KMS-11 (cell line): ENCODE results near the gene CABCOCO1.

ENCODE experiments used
- H2AFZ ChIP-seq: fragments of 200-600 bp; sonication (generic); 2 replicates; pipeline ENCODE4 v1.6.1; 2016; ENCODE audit warnings: antibody characterized with exemption, mixed run types, low read depth
- H3K27ac ChIP-seq: fragments of 200-600 bp; sonication (generic); 2 replicates; pipeline ENCODE4 v1.6.1; 2016; ENCODE audit warnings: mild to moderate bottlenecking, mixed run types
- H3K27me3 ChIP-seq: fragments of 200-600 bp; sonication (generic); 2 replicates; pipeline ENCODE4 v1.6.1; 2017; ENCODE audit warnings: mild to moderate bottlenecking, low read depth, mixed run types, moderate library complexity; ENCODE audit not compliant: insufficient read depth
- H3K36me3 ChIP-seq: fragments of 200-600 bp; sonication (generic); 2 replicates; pipeline ENCODE4 v1.6.1; 2017; ENCODE audit warnings: mild to moderate bottlenecking, mixed run types; ENCODE audit not compliant: insufficient read depth
- H3K4me1 ChIP-seq: fragments of 200-600 bp; sonication (generic); 2 replicates; pipeline ENCODE4 v1.6.1; 2016; ENCODE audit warnings: mild to moderate bottlenecking, low read depth, mixed run types; ENCODE audit not compliant: poor library complexity, severe bottlenecking
- H3K4me2 ChIP-seq: fragments of 200-600 bp; sonication (generic); 2 replicates; pipeline ENCODE4 v1.7.0; 2016; ENCODE audit warnings: mild to moderate bottlenecking, mixed run types
- H3K4me3 ChIP-seq: fragments of 200-600 bp; sonication (generic); IDR thresholded peaks from 2 replicates; pipeline ENCODE4 v1.6.1; 2017; ENCODE audit warnings: low read depth, low read length, mixed read lengths; ENCODE audit not compliant: insufficient read depth
- H3K79me2 ChIP-seq: fragments of 200-600 bp; sonication (generic); 2 replicates; pipeline ENCODE4 v1.6.1; 2016; ENCODE audit warnings: low read depth, mixed run types; ENCODE audit not compliant: insufficient read depth
- H3K9ac ChIP-seq: fragments of 200-600 bp; sonication (generic); 2 replicates; pipeline ENCODE4 v1.6.1; 2016; ENCODE audit warnings: mild to moderate bottlenecking, mixed run types
- H4K20me1 ChIP-seq: fragments of 200-600 bp; sonication (generic); 2 replicates; pipeline ENCODE4 v1.6.1; 2016; ENCODE audit warnings: mild to moderate bottlenecking, mixed run types; ENCODE audit not compliant: insufficient read depth
- CTCF ChIP-seq: fragments of 200-600 bp; sonication (generic); conservative IDR thresholded peaks from 2 replicates; pipeline ENCODE4 v1.6.1; 2017; ENCODE audit warnings: low read depth, mild to moderate bottlenecking, antibody characterized with exemption, low read length, moderate library complexity, mixed read lengths

The CABCOCO1 gene

GRCh38 chr10:61785473-61786105, 122.9 kb downstream of the CABCOCO1 start:
- H3K4me2 ChIP-seq = peak overlapping the region; percentile 35; the same call in 1 of the 2 replicates
- no peak overlapping the region for H2AFZ ChIP-seq
- H4K20me1 ChIP-seq = no peaks in the 10 kb centered on the region
- no peak overlapping the region for H3K27ac ChIP-seq
- H3K27me3 ChIP-seq = no peaks in the 10 kb centered on the region
- H3K36me3 ChIP-seq = no peaks in the 10 kb centered on the region
- no peak overlapping the region for H3K4me3 ChIP-seq
- no peaks in the 10 kb centered on the region for H3K79me2 ChIP-seq
- H3K4me1 ChIP-seq = peaks cover 17% of the 10 kb centered on the region
- no peak overlapping the region for H3K9ac ChIP-seq
- no peak for TF ChIP-seq CTCF

- H3K4me2 ChIP-seq = peak overlapping the region; percentile 35
- no peak overlapping the region for H3K9ac ChIP-seq
- no peak overlapping the region for H2AFZ ChIP-seq
Observed at GRCh38 chr10:61786728-61787127, 124.0 kb downstream of the CABCOCO1 start.

GRCh38 chr10:61787170-61787569, 124.4 kb downstream of the CABCOCO1 start:
- Histone ChIP-seq H3K9ac (no peak overlapping the region), H3K27ac (no peak overlapping the region), H2AFZ (no peak overlapping the region), H3K79me2 (no peaks in the 10 kb centered on the region), H3K4me2 (peak overlapping the region; percentile 35), H3K27me3 (no peaks in the 10 kb centered on the region), H3K36me3 (no peaks in the 10 kb centered on the region), H3K4me3 (no peak overlapping the region), H4K20me1 (no peaks in the 10 kb centered on the region), H3K4me1 (peaks cover 17% of the 10 kb centered on the region)
- no peak for TF ChIP-seq CTCF

More at GRCh38 chr10:61786728-61787127, 124.0 kb downstream of the CABCOCO1 start:
- Histone ChIP-seq H4K20me1 (no peaks in the 10 kb centered on the region), H3K27ac (no peak overlapping the region), H3K79me2 (no peaks in the 10 kb centered on the region), H3K27me3 (no peaks in the 10 kb centered on the region), H3K36me3 (no peaks in the 10 kb centered on the region), H3K4me3 (no peak overlapping the region), H3K4me1 (peaks cover 17% of the 10 kb centered on the region)
- no peak for TF ChIP-seq CTCF

GRCh38 chr10:61789031-61789430, 126.3 kb downstream of the CABCOCO1 start:
- no peak overlapping the region for H3K9ac ChIP-seq
- H3K27me3 ChIP-seq = no peaks in the 10 kb centered on the region
- no peak for TF ChIP-seq CTCF
- peaks cover 17% of the 10 kb centered on the region for H3K4me1 ChIP-seq
- no peak overlapping the region for H3K4me2 ChIP-seq
- H4K20me1 ChIP-seq = no peaks in the 10 kb centered on the region
- no peak overlapping the region for H2AFZ ChIP-seq
- H3K27ac ChIP-seq = no peak overlapping the region
- no peaks in the 10 kb centered on the region for H3K36me3 ChIP-seq
- no peak overlapping the region for H3K4me3 ChIP-seq
- no peaks in the 10 kb centered on the region for H3K79me2 ChIP-seq
